ENCODE data around the gene MED8. TPM values are rescaled to one million over a fixed set of nuclear protein-coding genes. Genes with fewer than 3 reads are reported as not detected.

Gene MED8
- total RNA-seq, 1 experiment from 2014 or later, result 54.8 TPM

GRCh38 chr1:43368646-43369020 is 21.0 kb downstream of the MED8 start:
- BruUV-seq (replicated peaks), result no TSS peak
- H2AFZ ChIP-seq, result peak overlapping the region; percentile 74
- H3K9me3 ChIP-seq (ENCODE audit: insufficient read depth, low read depth), result no peaks in the 10 kb centered on the region
- H3K4me2 ChIP-seq, result peak overlapping the region; percentile 92
- ChIA-PET CTCF (interaction anchor here (0.6 kb wide), 2 partner anchors 20 to 153 kb away, joined by 7 to 11 read pairs; no protein-coding TSS in a partner anchor), POLR2A (ENCODE audit: unreplicated experiment) (interaction anchor here (0.5 to 1.4 kb wide), 5 partner anchors 19 to 489 kb away, joined by 3 to 12 read pairs (median 4); no protein-coding TSS in a partner anchor)
- no peaks in the 10 kb centered on the region for H3K27me3 ChIP-seq (ENCODE audit: insufficient read depth, low read depth)
- intact Hi-C loops (cut with micrococcal nuclease; ENCODE audit: unreplicated experiment), result loop anchor here (5.0 kb wide), 1 partner anchor 431 kb away; no protein-coding TSS in a partner anchor
- peaks cover 83% of the 10 kb centered on the region for H3F3A ChIP-seq (ENCODE audit: insufficient read depth, low read depth)
- H3K9me2 ChIP-seq (ENCODE audit: insufficient read depth), result no peaks in the 10 kb centered on the region
- H3K4me3 ChIP-seq, result peak overlapping the region; percentile 99
- peak in 1 of 2 experiments; percentile 37 for DNase-seq
- TF ChIP-seq CTCF (conservative IDR thresholded peaks at IDR 0.05) (no peak), EZH2 (IDR thresholded peaks at IDR 0.05; ENCODE audit: low read depth) (no peak)
- peaks cover 14% of the 10 kb centered on the region for H3K36me3 ChIP-seq (ENCODE audit: low read depth)
- H4K20me1 ChIP-seq (ENCODE audit: insufficient read depth), result no peaks in the 10 kb centered on the region
- H3K79me2 ChIP-seq (ENCODE audit: low read depth), result peaks cover 72% of the 10 kb centered on the region
- peaks cover 69% of the 10 kb centered on the region for H3K4me1 ChIP-seq (replicated peaks; ENCODE audit: insufficient read depth)
- peak overlapping the region; percentile 89 for H3K27ac ChIP-seq

DNA sequence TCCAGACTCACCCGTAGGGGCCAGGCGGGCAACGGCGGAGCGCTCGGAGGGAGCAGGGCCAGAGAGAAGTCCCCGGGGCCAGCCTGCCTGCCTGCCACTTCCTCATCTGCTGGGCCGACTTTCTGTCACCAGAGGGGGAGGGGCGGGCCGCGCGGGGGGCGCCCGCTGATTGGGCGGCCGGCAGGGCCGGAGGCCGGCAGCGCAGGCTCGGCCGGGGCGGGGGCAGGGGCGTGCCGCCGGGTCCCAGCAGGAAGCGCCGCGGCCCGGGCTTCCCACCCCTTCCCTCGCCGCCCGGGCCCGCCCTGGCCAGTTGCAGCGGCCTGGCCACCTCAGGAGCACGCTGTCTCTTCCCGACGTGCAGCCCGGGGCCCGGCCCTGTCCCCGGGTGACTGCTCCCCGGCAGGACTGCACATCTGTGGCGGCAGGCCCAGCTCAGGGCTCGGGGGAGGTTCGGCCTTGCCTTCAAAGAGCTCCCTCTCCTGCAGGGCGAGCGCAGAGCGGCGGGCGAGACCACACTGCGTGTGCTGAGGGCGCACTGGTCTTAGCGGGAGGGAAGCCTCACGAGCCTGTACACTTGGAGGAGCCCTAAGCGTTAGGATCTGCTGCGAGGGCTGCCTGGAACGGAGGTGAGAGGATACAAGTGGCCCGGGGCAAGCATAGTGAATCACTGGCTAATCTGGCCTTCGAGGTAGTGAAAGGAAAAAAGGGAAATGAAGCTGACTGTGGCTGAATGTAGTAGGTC is 21.5 kb downstream of the MED8 start, which contains the start of gene ELOVL1:
TSS of gene ELOVL1 (minus strand) at position 108 of the 742 bp plus-strand sequence. CDS start 2,402 bp downstream, outside the sequence.
- peak within 1 kb of the TSS; percentile 92 for H3K4me2 ChIP-seq
- ChIA-PET POLR2A (ENCODE audit: unreplicated experiment) (interaction anchor here (0.5 to 1.4 kb wide), 11 partner anchors 20 to 760 kb away, joined by 3 to 23 read pairs (median 4); partner anchors contain the start of genes C1orf210, MED8 and SZT2), CTCF (interaction anchor here (0.8 kb wide), 1 partner anchor 110 kb away, joined by 4 read pairs; no protein-coding TSS in a partner anchor)
- intact Hi-C loops (cut with micrococcal nuclease; ENCODE audit: unreplicated experiment), result loop anchor here (1.0 to 5.0 kb wide), 6 partner anchors 19 to 431 kb away; partner anchors contain the start of genes C1orf210, MED8 and SZT2
- peak within 1 kb of the TSS; percentile 99 for H3K4me3 ChIP-seq
- TF ChIP-seq CTCF (conservative IDR thresholded peaks at IDR 0.05) (peak; percentile 33; the same call in 1 of the 2 replicates), EZH2 (IDR thresholded peaks at IDR 0.05; ENCODE audit: low read depth) (no peak)
- peaks cover 83% of the 10 kb centered on the region for H3F3A ChIP-seq (ENCODE audit: insufficient read depth, low read depth)
- H2AFZ ChIP-seq, result peak within 1 kb of the TSS; percentile 77
- H3K9me2 ChIP-seq (ENCODE audit: insufficient read depth), result no peaks in the 10 kb centered on the region
- no peaks in the 10 kb centered on the region for H4K20me1 ChIP-seq (ENCODE audit: insufficient read depth)
- H3K36me3 ChIP-seq (ENCODE audit: low read depth), result peaks cover 20% of the 10 kb centered on the region
- peaks cover 72% of the 10 kb centered on the region for H3K79me2 ChIP-seq (ENCODE audit: low read depth)
- no peaks in the 10 kb centered on the region for H3K9me3 ChIP-seq (ENCODE audit: insufficient read depth, low read depth)
- BruUV-seq (replicated peaks), result TSS peak; percentile 84
- H3K4me1 ChIP-seq (replicated peaks; ENCODE audit: insufficient read depth), result peaks cover 69% of the 10 kb centered on the region
- H3K27ac ChIP-seq, result peak within 1 kb of the TSS; percentile 89
- no peaks in the 10 kb centered on the region for H3K27me3 ChIP-seq (ENCODE audit: insufficient read depth, low read depth)
- DNase-seq, result peak; percentile 82 to 96

DNA sequence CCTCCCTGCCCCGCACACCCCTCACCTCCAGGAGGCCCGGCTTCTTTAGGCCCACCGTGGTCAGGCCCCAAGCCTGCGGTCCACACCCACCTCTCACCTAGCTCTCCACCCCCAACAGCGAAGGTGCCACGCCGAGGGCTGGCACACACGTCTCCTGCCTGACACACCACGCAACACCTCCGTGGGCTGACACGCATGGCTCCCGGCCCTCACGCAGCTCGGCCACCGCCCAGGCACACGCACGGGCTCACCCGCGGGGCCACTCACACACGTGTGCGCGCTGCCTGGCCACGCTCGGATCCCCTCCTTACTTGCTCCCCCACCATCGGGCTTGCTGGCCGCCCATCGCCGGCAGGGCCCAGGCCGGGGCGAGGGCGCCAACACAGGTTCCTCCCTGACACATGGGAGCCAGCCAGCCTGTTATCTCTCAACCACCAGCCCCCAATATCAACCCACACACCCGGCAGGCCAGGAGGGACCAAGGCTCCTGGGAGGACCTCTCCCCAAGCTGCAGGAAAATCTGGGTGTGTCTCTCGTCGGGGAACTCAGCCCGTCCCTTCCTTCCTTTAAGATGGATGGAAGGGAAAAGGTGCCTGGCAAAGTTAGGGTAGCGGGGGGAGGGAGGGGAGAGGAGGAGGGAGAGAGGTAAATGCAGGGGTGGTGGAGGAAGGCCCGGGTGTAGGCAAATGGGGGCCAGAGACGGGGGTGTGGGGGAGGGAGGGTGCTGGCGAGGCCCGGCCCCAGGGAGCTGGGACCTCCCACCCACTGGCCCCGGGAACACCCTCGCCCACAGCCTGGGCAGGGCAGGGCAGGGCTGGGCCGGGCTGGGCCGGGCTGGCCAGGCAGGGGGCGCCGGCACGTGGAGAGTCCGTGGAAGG is 22.3 kb downstream of the MED8 start:
- Histone ChIP-seq H3K9me2 (ENCODE audit: insufficient read depth) (no peaks in the 10 kb centered on the region), H3K79me2 (ENCODE audit: low read depth) (peaks cover 78% of the 10 kb centered on the region), H3K4me1 (replicated peaks; ENCODE audit: insufficient read depth) (peaks cover 67% of the 10 kb centered on the region), H3K4me3 (peak overlapping the region; percentile 99), H3K36me3 (ENCODE audit: low read depth) (peaks cover 21% of the 10 kb centered on the region), H4K20me1 (ENCODE audit: insufficient read depth) (no peaks in the 10 kb centered on the region), H2AFZ (peak overlapping the region; percentile 77), H3K27ac (peak overlapping the region; percentile 89), H3K27me3 (ENCODE audit: insufficient read depth, low read depth) (no peaks in the 10 kb centered on the region), H3K4me2 (peak overlapping the region; percentile 92), H3K9me3 (ENCODE audit: insufficient read depth, low read depth) (no peaks in the 10 kb centered on the region), H3F3A (ENCODE audit: insufficient read depth, low read depth) (peaks cover 85% of the 10 kb centered on the region)
- DNase-seq, result no peak
- intact Hi-C loops (cut with micrococcal nuclease; ENCODE audit: unreplicated experiment), result loop anchor here (1.0 to 5.0 kb wide), 6 partner anchors 18 to 430 kb away; partner anchors contain the start of genes C1orf210, MED8 and SZT2
- ChIA-PET POLR2A (ENCODE audit: unreplicated experiment) (interaction anchor here (0.5 to 1.4 kb wide), 10 partner anchors 22 to 760 kb away, joined by 3 to 23 read pairs (median 6); partner anchors contain the start of genes C1orf210, MED8 and SZT2), CTCF (interaction anchor here (0.8 kb wide), 1 partner anchor 109 kb away, joined by 4 read pairs; no protein-coding TSS in a partner anchor)
- TSS peak; percentile 48 for BruUV-seq (replicated peaks)
- no peak for TF ChIP-seq CTCF (conservative IDR thresholded peaks at IDR 0.05)
- no peak for TF ChIP-seq EZH2 (IDR thresholded peaks at IDR 0.05; ENCODE audit: low read depth)
